DOHH2 (cell line): ENCODE data around the gene APOC3.

Experiments used
- H3F3A ChIP-seq: fragments of 200-600 bp; sonication (generic), shearing (Covaris generic); 2 replicates; pipeline ENCODE4 v1.6.0; 2016; ENCODE audit warnings: antibody characterized with exemption, mild to moderate bottlenecking; ENCODE audit not compliant: control insufficient read depth, insufficient read depth
- H3K27ac ChIP-seq: fragments of 200-600 bp; sonication (generic); 2 replicates; pipeline ENCODE4 v1.5.1; 2014; ENCODE audit warnings: low read depth, mild to moderate bottlenecking, low read length, moderate library complexity
- H3K27me3 ChIP-seq: fragments of 200-600 bp; sonication (generic); 2 replicates; pipeline ENCODE4 v1.6.1; 2014; ENCODE audit warnings: mild to moderate bottlenecking, low read length, mixed read lengths; ENCODE audit not compliant: control insufficient read depth
- H3K36me3 ChIP-seq: fragments of 200-600 bp; sonication (generic); 2 replicates; pipeline ENCODE4 v1.6.1; 2014; ENCODE audit warnings: mild to moderate bottlenecking, low read length, moderate library complexity, mixed read lengths; ENCODE audit not compliant: control insufficient read depth
- H3K4me1 ChIP-seq: fragments of 200-600 bp; sonication (generic); 2 replicates; pipeline ENCODE4 v1.6.1; 2014; ENCODE audit warnings: mild to moderate bottlenecking, low read length, mixed read lengths; ENCODE audit not compliant: control insufficient read depth
- H3K4me2 ChIP-seq: fragments of 200-600 bp; sonication (generic); 2 replicates; pipeline ENCODE4 v1.6.0; 2014; ENCODE audit warnings: mild to moderate bottlenecking, low read length, moderate library complexity
- H3K4me3 ChIP-seq: fragments of 200-600 bp; sonication (generic); 2 replicates; pipeline ENCODE4 v1.5.1; 2014; ENCODE audit warnings: mild to moderate bottlenecking, low read length, mixed read lengths
- H3K79me2 ChIP-seq: fragments of 200-600 bp; sonication (generic); 2 replicates; pipeline ENCODE4 v1.6.1; 2014; ENCODE audit warnings: mild to moderate bottlenecking, low read length, mixed read lengths; ENCODE audit not compliant: control insufficient read depth
- H3K9me2 ChIP-seq: fragments of 200-600 bp; sonication (generic); replicated peaks from 2 replicates; pipeline ENCODE4 v1.6.1; 2014; ENCODE audit warnings: mild to moderate bottlenecking, low read length, mixed read lengths; ENCODE audit not compliant: control insufficient read depth
- H3K9me3 ChIP-seq: fragments of 200-600 bp; sonication (generic); 2 replicates; pipeline ENCODE4 v1.6.1; 2014; ENCODE audit warnings: antibody characterized with exemption, low read length, mixed read lengths; ENCODE audit not compliant: control insufficient read depth, insufficient read depth
- H4K20me1 ChIP-seq: fragments of 200-600 bp; sonication (generic); 2 replicates; pipeline ENCODE4 v1.6.0; 2014; ENCODE audit warnings: low read depth, mild to moderate bottlenecking, antibody characterized with exemption, low read length, moderate library complexity; ENCODE audit not compliant: control insufficient read depth, insufficient read depth
- CTCF ChIP-seq: fragments of 200-600 bp; sonication (generic); IDR thresholded peaks from one replicate; pipeline ENCODE4 v1.5.1; 2014; ENCODE audit warnings: antibody characterized with exemption, mild to moderate bottlenecking, low read depth, low read length; ENCODE audit not compliant: poor library complexity, severe bottlenecking
- EZH2phosphoT487 ChIP-seq: fragments of 200-600 bp; sonication (generic); IDR thresholded peaks from 2 replicates; pipeline ENCODE4 v1.6.1; 2017; ENCODE audit warnings: borderline replicate concordance, mild to moderate bottlenecking, antibody characterized with exemption, low read length, moderate library complexity, mixed read lengths

Gene APOC3

GRCh38 chr11:116838321-116839084, 8.8 kb downstream of the APOC3 start:
- Histone ChIP-seq H3K4me2 (no peak overlapping the region), H4K20me1 (no peaks in the 10 kb centered on the region), H3K79me2 (no peaks in the 10 kb centered on the region), H3F3A (no peaks in the 10 kb centered on the region), H3K27me3 (no peaks in the 10 kb centered on the region), H3K4me1 (peaks cover 13% of the 10 kb centered on the region), H3K9me3 (no peaks in the 10 kb centered on the region), H3K4me3 (no peak overlapping the region), H3K36me3 (no peaks in the 10 kb centered on the region; the same call in 1 of the 2 replicates), H3K9me2 (no peaks in the 10 kb centered on the region), H3K27ac (no peak overlapping the region)
- TF ChIP-seq EZH2phosphoT487 (no peak), CTCF (no peak)

GRCh38 chr11:116840224-116840745, 10.6 kb downstream of the APOC3 start:
- no peaks in the 10 kb centered on the region for H3K27me3 ChIP-seq
- H3F3A ChIP-seq: no peaks in the 10 kb centered on the region
- no peaks in the 10 kb centered on the region for H3K79me2 ChIP-seq
- H3K4me1 ChIP-seq: peaks cover 10% of the 10 kb centered on the region
- H3K36me3 ChIP-seq: peaks cover 7% of the 10 kb centered on the region
- no peaks in the 10 kb centered on the region for H3K9me2 ChIP-seq
- no peak overlapping the region for H3K4me2 ChIP-seq
- no peak overlapping the region for H3K27ac ChIP-seq
- H3K4me3 ChIP-seq: no peak overlapping the region
- no peaks in the 10 kb centered on the region for H3K9me3 ChIP-seq
- TF ChIP-seq EZH2phosphoT487 (no peak), CTCF (no peak)
- H4K20me1 ChIP-seq: no peaks in the 10 kb centered on the region

GRCh38 chr11:116840746-116841296, 11.1 kb downstream of the APOC3 start:
- Histone ChIP-seq H3K4me1 (peaks cover 5% of the 10 kb centered on the region), H3K9me2 (no peaks in the 10 kb centered on the region), H3K36me3 (peaks cover 9% of the 10 kb centered on the region), H3K27ac (no peak overlapping the region), H3K4me2 (no peak overlapping the region), H3K9me3 (no peaks in the 10 kb centered on the region), H3K79me2 (no peaks in the 10 kb centered on the region), H3F3A (no peaks in the 10 kb centered on the region), H3K4me3 (no peak overlapping the region), H4K20me1 (no peaks in the 10 kb centered on the region), H3K27me3 (no peaks in the 10 kb centered on the region)
- TF ChIP-seq CTCF: no peak
- no peak for TF ChIP-seq EZH2phosphoT487
